ENCODE results near the gene PPM1B. TPM values are rescaled to one million over a fixed set of nuclear protein-coding genes. Genes with fewer than 3 reads are reported as not detected.
"Not testable (repeated sequence)": the region's sequence is repeated elsewhere in the genome, so short reads cannot be mapped to it uniquely, and the experiment has no call there.

PPM1B gene
- total RNA-seq, 1 experiment from 2014 or later = 43.5 TPM

DNA sequence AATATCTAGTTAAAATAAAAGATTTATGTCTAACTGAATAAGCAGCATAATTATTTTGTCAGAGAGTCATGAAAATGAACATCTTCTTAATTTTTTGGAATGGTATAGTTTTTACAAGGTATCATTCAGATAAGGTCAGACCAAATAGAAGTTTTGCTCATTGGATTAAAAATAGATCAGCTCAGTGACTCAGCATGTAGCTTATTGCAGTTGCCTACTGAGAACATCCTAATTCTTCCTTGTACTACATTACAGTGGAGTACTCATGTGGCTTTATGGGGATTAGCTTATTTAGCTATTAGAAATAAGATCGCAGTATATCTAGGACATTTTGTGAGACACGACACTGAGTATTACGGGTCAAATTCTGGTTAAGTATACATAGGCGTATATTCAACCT is 38.2 kb upstream of the PPM1B start:
- Histone ChIP-seq H3K4me3 (ENCODE audit: low read depth, low read length, poor library complexity, severe bottlenecking) (no peak overlapping the region), H3K27ac (ENCODE audit: low read depth, low read length, poor library complexity, severe bottlenecking) (no peak overlapping the region), H3K36me3 (ENCODE audit: insufficient read depth, low read length, poor library complexity, severe bottlenecking) (no peaks in the 10 kb centered on the region), H3K27me3 (replicated peaks; ENCODE audit: insufficient read depth, low read depth, low read length, poor library complexity) (no peaks in the 10 kb centered on the region), H3K4me1 (ENCODE audit: insufficient read depth, low read length, poor library complexity, severe bottlenecking) (peaks cover 11% of the 10 kb centered on the region), H3K9me3 (ENCODE audit: low read depth, low read length, poor library complexity, severe bottlenecking) (no peaks in the 10 kb centered on the region)
- ChIA-PET CTCF (no interaction called here), POLR2A (ENCODE audit: low non-redundant PET) (no interaction called here)
- TF ChIP-seq EZH2 (IDR thresholded peaks at IDR 0.05; ENCODE audit: borderline replicate concordance, low read depth, low read length, poor library complexity, severe bottlenecking) = no peak
- TF ChIP-seq, protein P1, sequence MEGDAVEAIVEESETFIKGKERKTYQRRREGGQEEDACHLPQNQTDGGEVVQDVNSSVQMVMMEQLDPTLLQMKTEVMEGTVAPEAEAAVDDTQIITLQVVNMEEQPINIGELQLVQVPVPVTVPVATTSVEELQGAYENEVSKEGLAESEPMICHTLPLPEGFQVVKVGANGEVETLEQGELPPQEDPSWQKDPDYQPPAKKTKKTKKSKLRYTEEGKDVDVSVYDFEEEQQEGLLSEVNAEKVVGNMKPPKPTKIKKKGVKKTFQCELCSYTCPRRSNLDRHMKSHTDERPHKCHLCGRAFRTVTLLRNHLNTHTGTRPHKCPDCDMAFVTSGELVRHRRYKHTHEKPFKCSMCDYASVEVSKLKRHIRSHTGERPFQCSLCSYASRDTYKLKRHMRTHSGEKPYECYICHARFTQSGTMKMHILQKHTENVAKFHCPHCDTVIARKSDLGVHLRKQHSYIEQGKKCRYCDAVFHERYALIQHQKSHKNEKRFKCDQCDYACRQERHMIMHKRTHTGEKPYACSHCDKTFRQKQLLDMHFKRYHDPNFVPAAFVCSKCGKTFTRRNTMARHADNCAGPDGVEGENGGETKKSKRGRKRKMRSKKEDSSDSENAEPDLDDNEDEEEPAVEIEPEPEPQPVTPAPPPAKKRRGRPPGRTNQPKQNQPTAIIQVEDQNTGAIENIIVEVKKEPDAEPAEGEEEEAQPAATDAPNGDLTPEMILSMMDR (conservative IDR thresholded peaks at IDR 0.05; ENCODE audit: low read depth, low read length) = no peak
- intact Hi-C loops (cut with micrococcal nuclease; ENCODE audit: unreplicated experiment) = loop anchor here (5.0 kb wide), 1 partner anchor 37 kb away; the partner anchor contains the start of gene PPM1B
- DNase-seq (ENCODE audit: low spot score) = peak; percentile 68
- BruUV-seq (replicated peaks) = no TSS peak

DNA sequence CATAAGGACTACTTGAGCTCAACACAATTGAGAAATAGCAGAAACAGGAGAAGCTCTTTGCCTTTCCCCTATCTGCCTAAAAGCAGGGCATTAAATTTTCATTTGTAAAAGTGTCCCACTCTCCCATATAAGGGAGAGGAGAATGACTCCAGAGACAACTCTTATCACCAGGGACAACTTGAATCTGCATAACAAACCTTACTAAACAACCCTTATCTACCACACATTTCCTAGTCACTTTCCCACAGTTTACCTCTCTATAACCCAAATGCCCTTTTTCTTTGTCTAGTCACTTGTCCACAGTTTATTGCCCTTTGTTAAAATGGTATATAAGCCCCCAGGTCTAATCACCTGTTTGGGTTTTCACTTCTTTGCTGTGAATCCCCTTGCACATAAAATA is 37.5 kb upstream of the PPM1B start:
- DNase-seq (ENCODE audit: low spot score) = no peak
- ChIA-PET CTCF (no interaction called here), POLR2A (ENCODE audit: low non-redundant PET) (no interaction called here)
- H3K9me3 ChIP-seq (ENCODE audit: low read depth, low read length, poor library complexity, severe bottlenecking) = no peaks in the 10 kb centered on the region
- no TSS peak for BruUV-seq (replicated peaks)
- intact Hi-C loops (cut with micrococcal nuclease; ENCODE audit: unreplicated experiment) = loop anchor here (5.0 kb wide), 1 partner anchor 36 kb away; the partner anchor contains the start of gene PPM1B
- H3K36me3 ChIP-seq (ENCODE audit: insufficient read depth, low read length, poor library complexity, severe bottlenecking) = no peaks in the 10 kb centered on the region
- peaks cover 11% of the 10 kb centered on the region for H3K4me1 ChIP-seq (ENCODE audit: insufficient read depth, low read length, poor library complexity, severe bottlenecking)
- no peak overlapping the region for H3K27ac ChIP-seq (ENCODE audit: low read depth, low read length, poor library complexity, severe bottlenecking)
- no peaks in the 10 kb centered on the region for H3K27me3 ChIP-seq (replicated peaks; ENCODE audit: insufficient read depth, low read depth, low read length, poor library complexity)
- no peak overlapping the region for H3K4me3 ChIP-seq (ENCODE audit: low read depth, low read length, poor library complexity, severe bottlenecking)
- no peak for TF ChIP-seq EZH2 (IDR thresholded peaks at IDR 0.05; ENCODE audit: borderline replicate concordance, low read depth, low read length, poor library complexity, severe bottlenecking)
- TF ChIP-seq, protein P1 (conservative IDR thresholded peaks at IDR 0.05; ENCODE audit: low read depth, low read length) = no peak

GRCh38 chr2:44133602-44134001 is 35.1 kb upstream of the PPM1B start:
- DNase-seq (ENCODE audit: low spot score); CTCF ChIA-PET; POLR2A ChIA-PET (ENCODE audit: low non-redundant PET); H3K36me3 ChIP-seq (ENCODE audit: insufficient read depth, low read length, poor library complexity, severe bottlenecking); H3K27me3 ChIP-seq (replicated peaks; ENCODE audit: insufficient read depth, low read depth, low read length, poor library complexity); H3K9me3 ChIP-seq (ENCODE audit: low read depth, low read length, poor library complexity, severe bottlenecking); H3K4me3 ChIP-seq (ENCODE audit: low read depth, low read length, poor library complexity, severe bottlenecking); BruUV-seq (replicated peaks); H3K27ac ChIP-seq (ENCODE audit: low read depth, low read length, poor library complexity, severe bottlenecking): not testable (repeated sequence)
- intact Hi-C loops (cut with micrococcal nuclease; ENCODE audit: unreplicated experiment) = loop anchor here (5.0 kb wide), 1 partner anchor 34 kb away; the partner anchor contains the start of gene PPM1B
- H3K4me1 ChIP-seq (ENCODE audit: insufficient read depth, low read length, poor library complexity, severe bottlenecking) = peaks cover 11% of the 10 kb centered on the region

- no peak for DNase-seq (ENCODE audit: low spot score)
- CTCF ChIA-PET = no interaction called here
- no peaks in the 10 kb centered on the region for H3K27me3 ChIP-seq (replicated peaks; ENCODE audit: insufficient read depth, low read depth, low read length, poor library complexity)
- POLR2A ChIA-PET (ENCODE audit: low non-redundant PET) = no interaction called here
- no TSS peak for BruUV-seq (replicated peaks)
- no peak for TF ChIP-seq EZH2 (IDR thresholded peaks at IDR 0.05; ENCODE audit: borderline replicate concordance, low read depth, low read length, poor library complexity, severe bottlenecking)
- TF ChIP-seq, protein P1 (conservative IDR thresholded peaks at IDR 0.05; ENCODE audit: low read depth, low read length) = no peak
- H3K36me3 ChIP-seq (ENCODE audit: insufficient read depth, low read length, poor library complexity, severe bottlenecking) = no peaks in the 10 kb centered on the region
- peaks cover 11% of the 10 kb centered on the region for H3K4me1 ChIP-seq (ENCODE audit: insufficient read depth, low read length, poor library complexity, severe bottlenecking)
- intact Hi-C loops (cut with micrococcal nuclease; ENCODE audit: unreplicated experiment) = loop anchor here (5.0 kb wide), 1 partner anchor 32 kb away; the partner anchor contains the start of gene PPM1B
- H3K9me3 ChIP-seq (ENCODE audit: low read depth, low read length, poor library complexity, severe bottlenecking) = no peaks in the 10 kb centered on the region
- no peak overlapping the region for H3K27ac ChIP-seq (ENCODE audit: low read depth, low read length, poor library complexity, severe bottlenecking)
- no peak overlapping the region for H3K4me3 ChIP-seq (ENCODE audit: low read depth, low read length, poor library complexity, severe bottlenecking)
These were observed 33.8 kb upstream of the PPM1B start for GRCh38 chr2:44134848-44135247.

Data from A673 (cell line).